Natural killer cell (primary cell): ENCODE data around the gene JMJD8. TPM values are rescaled to one million over a fixed set of nuclear protein-coding genes. Genes with fewer than 3 reads are reported as not detected.
"Not testable (repeated sequence)": the region's sequence is repeated elsewhere in the genome, so short reads cannot be mapped to it uniquely, and the experiment has no call there.

ENCODE experiments used
- ATAC-seq, 3 donors: fragments of 150-1000 bp in 2 of 3; fragments of 200-7000 bp in 1 of 3; cut with Tn5 transposase; 1 replicate in 1 of 3; 2 replicates in 2 of 3; pipeline ENCODE4 v1.10.0; 2021; ENCODE audit warnings: mild to moderate bottlenecking in 2 of 3, moderate library complexity in 2 of 3
- DNase-seq, 2 donors: peaks; one replicate each; pipeline versions ENCODE4 v3.0.0 to v3.0.0-alpha.2; 2013 to 2021; ENCODE audit warnings: mixed read lengths in 1 of 2
- H3K27ac ChIP-seq: one replicate; pipeline ENCODE4 v1.5.1; 2013; ENCODE audit warnings: mild to moderate bottlenecking, low read length
- H3K27me3 ChIP-seq: one replicate; pipeline ENCODE4 v1.6.1; 2013; ENCODE audit warnings: low read length; ENCODE audit not compliant: control insufficient read depth, insufficient read depth
- H3K36me3 ChIP-seq: one replicate; pipeline ENCODE4 v1.6.1; 2013; ENCODE audit warnings: low read length; ENCODE audit not compliant: control insufficient read depth, insufficient read depth
- H3K4me1 ChIP-seq: one replicate; pipeline ENCODE4 v1.6.1; 2013; ENCODE audit warnings: low read length; ENCODE audit not compliant: control insufficient read depth, insufficient read depth
- H3K4me3 ChIP-seq: one replicate; pipeline ENCODE4 v1.5.1; 2013; ENCODE audit warnings: low read length
- H3K9me3 ChIP-seq: one replicate; pipeline ENCODE4 v1.6.1; 2013; ENCODE audit warnings: low read length; ENCODE audit not compliant: control insufficient read depth, insufficient read depth
- H3K27ac Mint-ChIP-seq, 2 donors: one replicate each; pipeline ENCODE4 v1.8.0; 2022; ENCODE audit warnings: mild to moderate bottlenecking in 2 of 2, mixed read lengths in 2 of 2, moderate library complexity in 1 of 2
- H3K27me3 Mint-ChIP-seq, 2 donors: one replicate each; pipeline ENCODE4 v1.8.0; 2022; ENCODE audit warnings: low read depth in 2 of 2, mixed read lengths in 2 of 2
- H3K36me3 Mint-ChIP-seq: one replicate; pipeline ENCODE4 v1.8.0; 2022; ENCODE audit warnings: mixed read lengths
- H3K4me1 Mint-ChIP-seq, 2 donors: one replicate each; pipeline ENCODE4 v1.8.0; 2022; ENCODE audit warnings: mixed read lengths in 2 of 2
- H3K4me3 Mint-ChIP-seq: one replicate; pipeline ENCODE4 v1.8.0; 2022; ENCODE audit warnings: mild to moderate bottlenecking, moderate library complexity, mixed read lengths
- H3K9me3 Mint-ChIP-seq, 2 donors: one replicate each; pipeline ENCODE4 v1.8.0; 2022; ENCODE audit warnings: mixed read lengths in 2 of 2
- CTCF ChIP-seq: fragments of 200-600 bp; IDR thresholded peaks from one replicate; pipeline ENCODE4 v1.8.0; 2022; ENCODE audit warnings: antibody characterized with exemption
- WGBS: methylation state at CpG from one replicate; pipeline ENCODE4 v1.1.7; 2013; ENCODE audit warnings: missing lambda C conversion rate; ENCODE audit not compliant: insufficient coverage; 5-methylcytosine and 5-hydroxymethylcytosine counted together
- intact Hi-C: fragments of 100-400 bp; cut with micrococcal nuclease; formaldehyde crosslinking; loops from one replicate; pipeline ENCODE4 v1.14.2; 2022
- total RNA-seq, 4 donors: library from RNA; stranded (reverse); fragments of 120-200 nt in 1 of 4; gene quantifications; one replicate each; pipeline versions ENCODE4 v1.2.3 to v1.2.4, GENCODE V29; 2013 to 2022

JMJD8 gene
- total RNA-seq, 3 donors from 2014 or later (not counting 1 experiment from before 2014, with no cell fraction given), result 29.5 to 32.6 (median 31.5) TPM

GRCh38 chr16:714079-714478 is 29.9 kb upstream of the JMJD8 start:
- Mint-ChIP-seq H3K9me3 (no peaks in the 10 kb centered on the region), H3K27ac (no peak overlapping the region), H3K4me1 (peaks cover 0 to 12% of the 10 kb centered on the region in 2 donors), H3K27me3 (peaks cover 0 to 4% of the 10 kb centered on the region in 2 donors), H3K4me3 (no peak overlapping the region), H3K36me3 (no peaks in the 10 kb centered on the region)
- Histone ChIP-seq H3K4me3 (no peak overlapping the region), H3K4me1 (peaks cover 19% of the 10 kb centered on the region), H3K27ac (no peak overlapping the region), H3K9me3 (no peaks in the 10 kb centered on the region), H3K27me3 (peaks cover 17% of the 10 kb centered on the region), H3K36me3 (no peaks in the 10 kb centered on the region)
- intact Hi-C loops, result loop anchor here (2.0 to 10.0 kb wide), 2 partner anchors 27 to 341 kb away; partner anchors contain the start of gene CIAO3
- WGBS, result 66% methylated on average over 11 of the region's 11 CpGs
- no peak for TF ChIP-seq CTCF
- ATAC-seq (no peak), DNase-seq (no peak)

- H3K9me3 Mint-ChIP-seq, H3K4me1 Mint-ChIP-seq, H3K9me3 ChIP-seq, ATAC-seq, H3K4me3 ChIP-seq, H3K36me3 Mint-ChIP-seq, H3K4me3 Mint-ChIP-seq, H3K27ac ChIP-seq, H3K27me3 Mint-ChIP-seq, H3K36me3 ChIP-seq, H3K27ac Mint-ChIP-seq: not testable (repeated sequence)
- peak in 1 of 2 donors; percentile 68 for DNase-seq
- Histone ChIP-seq H3K4me1 (peaks cover 16% of the 10 kb centered on the region), H3K27me3 (peaks cover 27% of the 10 kb centered on the region)
- peak; percentile 25 for TF ChIP-seq CTCF
- WGBS, result 52% methylated on average over 13 of the region's 13 CpGs
- intact Hi-C loops, result loop anchor here (10.0 kb wide), 1 partner anchor 342 kb away; no protein-coding TSS in a partner anchor
Measured at GRCh38 chr16:712740-713250, 28.7 kb upstream of the JMJD8 start.

- Mint-ChIP-seq H3K4me3 (no peak overlapping the region), H3K9me3 (no peaks in the 10 kb centered on the region), H3K36me3 (no peaks in the 10 kb centered on the region), H3K4me1 (peaks cover 0 to 9% of the 10 kb centered on the region in 2 donors), H3K27ac (no peak overlapping the region), H3K27me3 (peaks cover 8 to 14% of the 10 kb centered on the region in 2 donors)
- DNase-seq, result peak; percentile 82 to 89
- H3K4me3 ChIP-seq, result no peak overlapping the region
- H3K9me3 ChIP-seq, result no peaks in the 10 kb centered on the region
- TF ChIP-seq CTCF, result peak; percentile 95
- H3K27ac ChIP-seq, result no peak overlapping the region
- intact Hi-C loops, result loop anchor here (2.0 to 10.0 kb wide), 2 partner anchors 73 to 343 kb away; no protein-coding TSS in a partner anchor
- H3K27me3 ChIP-seq, result peaks cover 27% of the 10 kb centered on the region
- 6% methylated on average over 21 of the region's 25 CpGs for WGBS
- H3K4me1 ChIP-seq, result peaks cover 16% of the 10 kb centered on the region
- no peaks in the 10 kb centered on the region for H3K36me3 ChIP-seq
- peak; percentile 63 to 79 (median 64) for ATAC-seq
Measured at GRCh38 chr16:711548-712320, 27.6 kb upstream of the JMJD8 start.
